OCI-LY7 (cell line): ENCODE results near the gene LHX4. TPM values are rescaled to one million over a fixed set of nuclear protein-coding genes. Genes with fewer than 3 reads are reported as not detected.

Source experiments
- BruUV-seq: library from RNA; stranded (reverse); fragments of 400-500 nt; replicated peaks from 2 replicates; lab custom pipeline; 2021; lab: Mats Ljungman, UMichigan
- CTCF ChIA-PET: fragments of 300-600 bp; sonication (Branson Sonifier 250); formaldehyde crosslinking; loops from one replicate; lab custom pipeline; 2022; ENCODE audit warnings: antibody characterized with exemption; ENCODE audit not compliant: unreplicated experiment; lab: Charles Lee
- POLR2A ChIA-PET: fragments of 300-600 bp; sonication (Branson Sonifier 250); formaldehyde crosslinking; loops from one replicate; lab custom pipeline; 2022; ENCODE audit warnings: antibody characterized with exemption; lab: Charles Lee
- DNase-seq: peaks from one replicate; pipeline ENCODE4 v3.0.0-alpha.2; 2015; ENCODE audit warnings: low spot score
- H2AFZ ChIP-seq: fragments of 200-600 bp; sonication (generic), shearing (Covaris generic); 2 replicates; pipeline ENCODE4 v1.6.1; 2014; ENCODE audit warnings: mild to moderate bottlenecking, antibody characterized with exemption, low read length, moderate library complexity
- H3K27ac ChIP-seq: fragments of 200-600 bp; sonication (generic); 2 replicates; pipeline ENCODE4 v1.5.1; 2014; ENCODE audit warnings: mixed run types, low read depth, mild to moderate bottlenecking, moderate library complexity, low read length, inconsistent platforms; ENCODE audit not compliant: poor library complexity, severe bottlenecking
- H3K36me3 ChIP-seq: fragments of 200-600 bp; sonication (generic); 2 replicates; pipeline ENCODE4 v1.6.1; 2014; ENCODE audit warnings: mild to moderate bottlenecking, antibody characterized with exemption, low read length, moderate library complexity, mixed read lengths; ENCODE audit not compliant: insufficient read depth
- H3K4me1 ChIP-seq: fragments of 200-600 bp; sonication (generic); 2 replicates; pipeline ENCODE4 v1.5.1; 2014; ENCODE audit warnings: mild to moderate bottlenecking, low read length; ENCODE audit not compliant: insufficient read depth, poor library complexity, severe bottlenecking
- H3K4me2 ChIP-seq: fragments of 200-600 bp; sonication (generic); 2 replicates; pipeline ENCODE4 v1.6.1; 2014; ENCODE audit warnings: mild to moderate bottlenecking, low read length
- H3K4me3 ChIP-seq: fragments of 200-600 bp; sonication (generic); 2 replicates; pipeline ENCODE4 v1.5.1; 2014; ENCODE audit warnings: mild to moderate bottlenecking, low read depth, low read length; ENCODE audit not compliant: poor library complexity, severe bottlenecking
- H3K79me2 ChIP-seq: fragments of 200-600 bp; sonication (generic); 2 replicates; pipeline ENCODE4 v1.6.1; 2016; ENCODE audit warnings: low read depth, mild to moderate bottlenecking, low read length, moderate library complexity, mixed read lengths; ENCODE audit not compliant: insufficient read depth
- H3K9me2 ChIP-seq: fragments of 200-600 bp; sonication (generic); 2 replicates; pipeline ENCODE4 v1.6.1; 2016; ENCODE audit warnings: mild to moderate bottlenecking, low read length, mixed read lengths; ENCODE audit not compliant: insufficient read depth
- H3K9me3 ChIP-seq: fragments of 200-600 bp; sonication (generic); 2 replicates; pipeline ENCODE4 v1.6.1; 2014; ENCODE audit warnings: mild to moderate bottlenecking, mixed run types, low read length, mixed read lengths
- H4K20me1 ChIP-seq: fragments of 200-600 bp; sonication (generic); 2 replicates; pipeline ENCODE4 v1.6.1; 2014; ENCODE audit warnings: mild to moderate bottlenecking, antibody characterized with exemption, low read length, moderate library complexity, mixed read lengths; ENCODE audit not compliant: insufficient read depth
- CTCF ChIP-seq: fragments of 200-600 bp; sonication (generic); conservative IDR thresholded peaks from 2 replicates; pipeline ENCODE4 v1.5.1; 2014; ENCODE audit warnings: mild to moderate bottlenecking, antibody characterized with exemption, low read length, moderate library complexity, mixed read lengths
- EZH2phosphoT487 ChIP-seq: fragments of 200-600 bp; sonication (generic); IDR thresholded peaks from 2 replicates; pipeline ENCODE4 v1.6.1; 2018; ENCODE audit warnings: low read depth, borderline replicate concordance, mild to moderate bottlenecking, mixed run types, antibody characterized with exemption, low read length, moderate library complexity, mixed read lengths
- intact Hi-C: fragments of 100-400 bp; cut with micrococcal nuclease; formaldehyde crosslinking; loops from one replicate; pipeline ENCODE4 v1.10.0; 2022; ENCODE audit not compliant: unreplicated experiment
- total RNA-seq, 2 experiments: library from RNA; depleted of rRNA in 1 of 2; stranded (reverse); fragments of >200 nt in 1 of 2; shearing (Covaris generic) in 1 of 2; gene quantifications; 2 replicates each; pipeline ENCODE4 v1.2.3, GENCODE V29; 2014 to 2022

The LHX4 gene
- total RNA-seq, 2 experiments from 2014 or later: 0.06 TPM; not detected in 1

GRCh38 chr1:180262628-180263488, 32.8 kb downstream of the LHX4 start:
- H3K9me2 ChIP-seq: no peaks in the 10 kb centered on the region
- BruUV-seq: no TSS peak
- CTCF ChIA-PET: no interaction called here
- POLR2A ChIA-PET: interaction anchor here (0.6 to 0.9 kb wide), 3 partner anchors 22 to 576 kb away, joined by 3 to 4 read pairs (median 3); no protein-coding TSS in a partner anchor
- TF ChIP-seq EZH2phosphoT487: no peak
- no peak for TF ChIP-seq CTCF
- no peaks in the 10 kb centered on the region for H4K20me1 ChIP-seq
- no peak for DNase-seq
- no peaks in the 10 kb centered on the region for H3K4me1 ChIP-seq
- H3K79me2 ChIP-seq: no peaks in the 10 kb centered on the region
- no peaks in the 10 kb centered on the region for H3K36me3 ChIP-seq
- no peaks in the 10 kb centered on the region for H3K9me3 ChIP-seq
- no peak overlapping the region for H2AFZ ChIP-seq
- H3K4me2 ChIP-seq: no peak overlapping the region
- H3K27ac ChIP-seq: no peak overlapping the region
- no peak overlapping the region for H3K4me3 ChIP-seq
- intact Hi-C loops: no loop called here

GRCh38 chr1:180264595-180264994, 34.5 kb downstream of the LHX4 start:
- no peaks in the 10 kb centered on the region for H4K20me1 ChIP-seq
- H3K9me2 ChIP-seq: no peaks in the 10 kb centered on the region
- no peak overlapping the region for H3K4me2 ChIP-seq
- no peak overlapping the region for H2AFZ ChIP-seq
- H3K36me3 ChIP-seq: no peaks in the 10 kb centered on the region
- H3K27ac ChIP-seq: no peak overlapping the region
- ChIA-PET CTCF (no interaction called here), POLR2A (no interaction called here)
- intact Hi-C loops: no loop called here
- no TSS peak for BruUV-seq
- no peaks in the 10 kb centered on the region for H3K9me3 ChIP-seq
- TF ChIP-seq CTCF: no peak
- TF ChIP-seq EZH2phosphoT487: no peak
- H3K79me2 ChIP-seq: no peaks in the 10 kb centered on the region
- no peaks in the 10 kb centered on the region for H3K4me1 ChIP-seq
- H3K4me3 ChIP-seq: no peak overlapping the region
- DNase-seq: no peak

- DNase-seq: no peak
- intact Hi-C loops: no loop called here
- CTCF ChIA-PET: no interaction called here
- no peak for TF ChIP-seq EZH2phosphoT487
- no peak for TF ChIP-seq CTCF
- Histone ChIP-seq H3K9me3 (no peaks in the 10 kb centered on the region), H3K27ac (no peak overlapping the region), H3K9me2 (no peaks in the 10 kb centered on the region), H3K79me2 (no peaks in the 10 kb centered on the region), H3K4me2 (no peak overlapping the region), H3K4me1 (no peaks in the 10 kb centered on the region), H3K4me3 (no peak overlapping the region), H3K36me3 (no peaks in the 10 kb centered on the region), H4K20me1 (no peaks in the 10 kb centered on the region), H2AFZ (no peak overlapping the region)
- BruUV-seq: no TSS peak
- POLR2A ChIA-PET: no interaction called here
These were observed 35.1 kb downstream of the LHX4 start for GRCh38 chr1:180265201-180265600.
